ENCODE data around the gene PPP1R36.

Gene PPP1R36

GRCh38 chr14:64584190-64584589 is 34.4 kb downstream of the PPP1R36 start:
- H3K4me3 ChIP-seq (ENCODE audit: low read length) = no peak overlapping the region
- DNase-seq (ENCODE audit: low read depth) = no peak
- no peak for TF ChIP-seq CTCF (conservative IDR thresholded peaks at IDR 0.05; ENCODE audit: low read depth, low read length)

GRCh38 chr14:64591809-64592208 is 42.0 kb downstream of the PPP1R36 start:
- no peak for DNase-seq (ENCODE audit: low read depth)
- TF ChIP-seq CTCF (conservative IDR thresholded peaks at IDR 0.05; ENCODE audit: low read depth, low read length) = no peak

GRCh38 chr14:64594438-64594837 is 44.7 kb downstream of the PPP1R36 start:
- TF ChIP-seq CTCF (conservative IDR thresholded peaks at IDR 0.05; ENCODE audit: low read depth, low read length) = no peak
- no peak overlapping the region for H3K4me3 ChIP-seq (ENCODE audit: low read length)
- no peak for DNase-seq (ENCODE audit: low read depth)

More at GRCh38 chr14:64591809-64592208, 42.0 kb downstream of the PPP1R36 start:
- H3K4me3 ChIP-seq (ENCODE audit: low read length) = no peak overlapping the region

- no peak overlapping the region for H3K4me3 ChIP-seq (ENCODE audit: low read length)
- DNase-seq (ENCODE audit: low read depth) = no peak
- no peak for TF ChIP-seq CTCF (conservative IDR thresholded peaks at IDR 0.05; ENCODE audit: low read depth, low read length)
These were observed 48.6 kb downstream of the PPP1R36 start for GRCh38 chr14:64598404-64598803.

- no peak for TF ChIP-seq CTCF (conservative IDR thresholded peaks at IDR 0.05; ENCODE audit: low read depth, low read length)
- no peak for DNase-seq (ENCODE audit: low read depth)
- no peak overlapping the region for H3K4me3 ChIP-seq (ENCODE audit: low read length)
These were observed 51.8 kb downstream of the PPP1R36 start for GRCh38 chr14:64601571-64601970.

GRCh38 chr14:64602826-64603225 is 53.1 kb downstream of the PPP1R36 start:
- H3K4me3 ChIP-seq (ENCODE audit: low read length) = no peak overlapping the region
- no peak for DNase-seq (ENCODE audit: low read depth)
- no peak for TF ChIP-seq CTCF (conservative IDR thresholded peaks at IDR 0.05; ENCODE audit: low read depth, low read length)

GRCh38 chr14:64604001-64604400 is 54.2 kb downstream of the PPP1R36 start:
- TF ChIP-seq CTCF (conservative IDR thresholded peaks at IDR 0.05; ENCODE audit: low read depth, low read length) = no peak
- no peak overlapping the region for H3K4me3 ChIP-seq (ENCODE audit: low read length)
- no peak for DNase-seq (ENCODE audit: low read depth)

All from retinal pigment epithelial cell (primary cell).